ENCODE measurements around the gene COMMD1.
"Not testable (repeated sequence)": the region's sequence is repeated elsewhere in the genome, so short reads cannot be mapped to it uniquely, and the experiment has no call there.

Gene COMMD1

DNA sequence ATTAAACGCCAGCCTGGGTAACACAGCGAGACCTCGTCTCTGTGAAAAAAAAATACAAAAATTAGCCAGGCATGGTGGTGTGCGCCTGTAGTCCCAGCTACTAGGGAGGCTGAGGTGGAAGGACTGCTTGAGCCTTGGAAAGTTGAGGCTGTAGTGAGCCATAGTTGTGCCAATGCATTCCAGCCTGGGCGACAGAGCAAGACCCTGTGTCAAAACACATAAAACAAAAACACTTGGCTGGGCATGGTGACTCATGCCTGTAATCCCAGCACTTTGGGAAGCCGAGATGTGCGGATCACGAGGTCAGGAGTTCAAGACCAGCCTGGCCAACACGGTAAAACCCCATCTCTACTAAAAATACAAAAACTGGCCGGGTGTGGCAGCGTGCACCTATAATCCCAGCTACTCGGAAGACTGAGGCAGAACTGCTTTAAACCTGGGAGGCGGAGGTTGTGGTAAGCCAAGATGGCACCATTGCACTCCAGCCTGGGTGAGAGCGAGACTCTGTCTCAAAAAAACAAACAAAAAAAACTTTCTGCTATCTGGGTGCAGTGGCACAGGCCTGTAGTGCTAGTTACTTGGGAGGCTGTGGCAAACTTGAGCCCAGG lies 38.9 kb upstream of the COMMD1 start:
- CTCF ChIA-PET: not testable (repeated sequence)

DNA sequence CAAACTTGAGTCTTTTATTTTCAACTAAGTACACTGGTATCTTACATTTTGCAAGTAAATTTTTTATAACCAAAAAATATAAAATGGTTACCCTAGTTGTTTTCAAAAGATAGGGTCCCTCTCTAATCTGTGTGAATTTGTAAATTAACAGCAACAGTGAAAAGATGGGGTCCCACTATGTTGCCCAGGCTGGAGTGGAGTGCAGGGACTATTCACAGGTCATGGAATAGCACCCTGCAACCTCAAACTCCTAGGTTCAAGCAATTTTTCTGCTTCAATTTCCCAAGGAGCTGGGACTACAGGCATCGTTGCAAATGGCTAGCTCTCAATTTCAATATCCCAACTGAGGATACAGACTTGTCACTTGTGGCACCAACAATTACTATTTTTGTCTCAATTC lies 29.1 kb upstream of the COMMD1 start:
- Histone ChIP-seq H3K36me3 (ENCODE audit: control insufficient read depth in 2 of 2, insufficient read depth in 1 of 2, low read length in 2 of 2) (peaks cover 98% of the 10 kb centered on the region in 2 experiments), H3K4me3 (ENCODE audit: low read depth, low read length) (no peak overlapping the region), H3K4me1 (ENCODE audit: control insufficient read depth, insufficient read depth, low read length) (no peaks in the 10 kb centered on the region), H3K9me3 (ENCODE audit: control insufficient read depth, insufficient read depth, low read depth, low read length) (no peaks in the 10 kb centered on the region), H3K27ac (ENCODE audit: extremely low read depth, low read depth, low read length) (no peak overlapping the region)
- ChIA-PET CTCF (no interaction called here), POLR2A (no interaction called here)
- TF ChIP-seq SALL2 (tag by site-specific recombination; IDR thresholded peaks at IDR 0.05; ENCODE audit: borderline replicate concordance) (no peak), ZNF677 (tag by site-specific recombination; IDR thresholded peaks at IDR 0.05) (no peak), KLF8 (tag by site-specific recombination; IDR thresholded peaks at IDR 0.05) (no peak), ZNF843 (tag by site-specific recombination; IDR thresholded peaks at IDR 0.05) (no peak), ZBTB20 (tag by site-specific recombination; IDR thresholded peaks at IDR 0.05) (no peak), ZNF155 (tag by site-specific recombination; IDR thresholded peaks at IDR 0.05) (no peak)
- TF ChIP-seq, protein P1, sequence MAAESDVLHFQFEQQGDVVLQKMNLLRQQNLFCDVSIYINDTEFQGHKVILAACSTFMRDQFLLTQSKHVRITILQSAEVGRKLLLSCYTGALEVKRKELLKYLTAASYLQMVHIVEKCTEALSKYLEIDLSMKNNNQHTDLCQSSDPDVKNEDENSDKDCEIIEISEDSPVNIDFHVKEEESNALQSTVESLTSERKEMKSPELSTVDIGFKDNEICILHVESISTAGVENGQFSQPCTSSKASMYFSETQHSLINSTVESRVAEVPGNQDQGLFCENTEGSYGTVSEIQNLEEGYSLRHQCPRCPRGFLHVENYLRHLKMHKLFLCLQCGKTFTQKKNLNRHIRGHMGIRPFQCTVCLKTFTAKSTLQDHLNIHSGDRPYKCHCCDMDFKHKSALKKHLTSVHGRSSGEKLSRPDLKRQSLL (tag by site-specific recombination; IDR thresholded peaks at IDR 0.05): no peak
- TF ChIP-seq, protein P2, sequence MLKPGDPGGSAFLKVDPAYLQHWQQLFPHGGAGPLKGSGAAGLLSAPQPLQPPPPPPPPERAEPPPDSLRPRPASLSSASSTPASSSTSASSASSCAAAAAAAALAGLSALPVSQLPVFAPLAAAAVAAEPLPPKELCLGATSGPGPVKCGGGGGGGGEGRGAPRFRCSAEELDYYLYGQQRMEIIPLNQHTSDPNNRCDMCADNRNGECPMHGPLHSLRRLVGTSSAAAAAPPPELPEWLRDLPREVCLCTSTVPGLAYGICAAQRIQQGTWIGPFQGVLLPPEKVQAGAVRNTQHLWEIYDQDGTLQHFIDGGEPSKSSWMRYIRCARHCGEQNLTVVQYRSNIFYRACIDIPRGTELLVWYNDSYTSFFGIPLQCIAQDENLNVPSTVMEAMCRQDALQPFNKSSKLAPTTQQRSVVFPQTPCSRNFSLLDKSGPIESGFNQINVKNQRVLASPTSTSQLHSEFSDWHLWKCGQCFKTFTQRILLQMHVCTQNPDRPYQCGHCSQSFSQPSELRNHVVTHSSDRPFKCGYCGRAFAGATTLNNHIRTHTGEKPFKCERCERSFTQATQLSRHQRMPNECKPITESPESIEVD (tag by site-specific recombination; IDR thresholded peaks at IDR 0.05): no peak
- TF ChIP-seq, protein P3, sequence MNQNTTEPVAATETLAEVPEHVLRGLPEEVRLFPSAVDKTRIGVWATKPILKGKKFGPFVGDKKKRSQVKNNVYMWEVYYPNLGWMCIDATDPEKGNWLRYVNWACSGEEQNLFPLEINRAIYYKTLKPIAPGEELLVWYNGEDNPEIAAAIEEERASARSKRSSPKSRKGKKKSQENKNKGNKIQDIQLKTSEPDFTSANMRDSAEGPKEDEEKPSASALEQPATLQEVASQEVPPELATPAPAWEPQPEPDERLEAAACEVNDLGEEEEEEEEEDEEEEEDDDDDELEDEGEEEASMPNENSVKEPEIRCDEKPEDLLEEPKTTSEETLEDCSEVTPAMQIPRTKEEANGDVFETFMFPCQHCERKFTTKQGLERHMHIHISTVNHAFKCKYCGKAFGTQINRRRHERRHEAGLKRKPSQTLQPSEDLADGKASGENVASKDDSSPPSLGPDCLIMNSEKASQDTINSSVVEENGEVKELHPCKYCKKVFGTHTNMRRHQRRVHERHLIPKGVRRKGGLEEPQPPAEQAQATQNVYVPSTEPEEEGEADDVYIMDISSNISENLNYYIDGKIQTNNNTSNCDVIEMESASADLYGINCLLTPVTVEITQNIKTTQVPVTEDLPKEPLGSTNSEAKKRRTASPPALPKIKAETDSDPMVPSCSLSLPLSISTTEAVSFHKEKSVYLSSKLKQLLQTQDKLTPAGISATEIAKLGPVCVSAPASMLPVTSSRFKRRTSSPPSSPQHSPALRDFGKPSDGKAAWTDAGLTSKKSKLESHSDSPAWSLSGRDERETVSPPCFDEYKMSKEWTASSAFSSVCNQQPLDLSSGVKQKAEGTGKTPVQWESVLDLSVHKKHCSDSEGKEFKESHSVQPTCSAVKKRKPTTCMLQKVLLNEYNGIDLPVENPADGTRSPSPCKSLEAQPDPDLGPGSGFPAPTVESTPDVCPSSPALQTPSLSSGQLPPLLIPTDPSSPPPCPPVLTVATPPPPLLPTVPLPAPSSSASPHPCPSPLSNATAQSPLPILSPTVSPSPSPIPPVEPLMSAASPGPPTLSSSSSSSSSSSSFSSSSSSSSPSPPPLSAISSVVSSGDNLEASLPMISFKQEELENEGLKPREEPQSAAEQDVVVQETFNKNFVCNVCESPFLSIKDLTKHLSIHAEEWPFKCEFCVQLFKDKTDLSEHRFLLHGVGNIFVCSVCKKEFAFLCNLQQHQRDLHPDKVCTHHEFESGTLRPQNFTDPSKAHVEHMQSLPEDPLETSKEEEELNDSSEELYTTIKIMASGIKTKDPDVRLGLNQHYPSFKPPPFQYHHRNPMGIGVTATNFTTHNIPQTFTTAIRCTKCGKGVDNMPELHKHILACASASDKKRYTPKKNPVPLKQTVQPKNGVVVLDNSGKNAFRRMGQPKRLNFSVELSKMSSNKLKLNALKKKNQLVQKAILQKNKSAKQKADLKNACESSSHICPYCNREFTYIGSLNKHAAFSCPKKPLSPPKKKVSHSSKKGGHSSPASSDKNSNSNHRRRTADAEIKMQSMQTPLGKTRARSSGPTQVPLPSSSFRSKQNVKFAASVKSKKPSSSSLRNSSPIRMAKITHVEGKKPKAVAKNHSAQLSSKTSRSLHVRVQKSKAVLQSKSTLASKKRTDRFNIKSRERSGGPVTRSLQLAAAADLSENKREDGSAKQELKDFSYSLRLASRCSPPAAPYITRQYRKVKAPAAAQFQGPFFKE (tag by site-specific recombination; IDR thresholded peaks at IDR 0.05; ENCODE audit: borderline replicate concordance): no peak

More for the DNA sequence above, 38.9 kb upstream of the COMMD1 start:
- not testable (repeated sequence) for H3K4me1 ChIP-seq (ENCODE audit: control insufficient read depth, insufficient read depth, low read length); H3K27ac ChIP-seq (ENCODE audit: extremely low read depth, low read depth, low read length); H3K9me3 ChIP-seq (ENCODE audit: control insufficient read depth, insufficient read depth, low read depth, low read length); H3K4me3 ChIP-seq (ENCODE audit: low read depth, low read length)
- peaks cover 69 to 77% of the 10 kb centered on the region in 2 experiments for H3K36me3 ChIP-seq (ENCODE audit: control insufficient read depth in 2 of 2, insufficient read depth in 1 of 2, low read length in 2 of 2)
- TF ChIP-seq ZNF600 (tag by site-specific recombination; IDR thresholded peaks at IDR 0.05): peak; percentile 71; the same call in 1 of the 2 replicates
- POLR2A ChIA-PET: interaction anchor here (0.6 to 2.1 kb wide), 3 partner anchors 12 to 479 kb away, joined by 3 to 9 read pairs (median 5); partner anchors contain the start of gene FAM161A

DNA sequence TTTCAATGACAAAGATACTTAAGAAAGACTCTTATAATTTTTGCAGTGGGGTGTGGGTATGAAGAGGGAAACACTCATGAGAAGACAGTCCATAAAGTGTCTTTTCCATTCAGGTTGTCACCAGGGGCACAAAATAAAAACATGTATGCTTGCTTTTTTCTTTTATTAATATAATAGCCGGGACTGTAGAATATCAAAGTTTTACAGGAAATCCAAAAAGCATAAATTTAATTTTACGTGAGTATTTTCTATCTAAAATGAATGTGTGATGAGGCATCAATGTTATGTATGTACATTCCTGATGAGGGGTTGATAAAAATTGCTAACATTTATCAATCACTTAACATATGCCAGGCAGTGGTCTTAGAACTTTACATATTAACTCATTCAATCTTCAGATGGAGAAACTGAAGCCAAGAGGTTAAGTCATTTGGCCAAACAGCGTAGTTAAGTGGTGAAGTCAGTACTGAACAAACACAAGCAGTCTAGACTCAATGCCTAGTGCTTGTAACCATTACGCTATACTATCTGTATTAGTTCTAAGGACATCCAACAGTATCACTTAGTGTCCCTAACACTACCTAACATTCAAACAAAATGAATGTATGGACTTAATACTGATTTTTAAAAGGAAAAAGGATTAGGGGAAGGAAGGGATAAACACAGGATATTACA lies 27.8 kb upstream of the COMMD1 start:
- no peaks in the 10 kb centered on the region for H3K9me3 ChIP-seq (ENCODE audit: control insufficient read depth, insufficient read depth, low read depth, low read length)
- POLR2A ChIA-PET: no interaction called here
- H3K4me1 ChIP-seq (ENCODE audit: control insufficient read depth, insufficient read depth, low read length): no peaks in the 10 kb centered on the region
- peaks cover 95 to 97% of the 10 kb centered on the region in 2 experiments for H3K36me3 ChIP-seq (ENCODE audit: control insufficient read depth in 2 of 2, insufficient read depth in 1 of 2, low read length in 2 of 2)
- CTCF ChIA-PET: no interaction called here
- H3K27ac ChIP-seq (ENCODE audit: extremely low read depth, low read depth, low read length): no peak overlapping the region
- no peak overlapping the region for H3K4me3 ChIP-seq (ENCODE audit: low read depth, low read length)
- TF ChIP-seq KLF9 (tag by site-specific recombination; IDR thresholded peaks at IDR 0.05; ENCODE audit: low read depth) (no peak), ZEB2 (tag by site-specific recombination; IDR thresholded peaks at IDR 0.05) (no peak), TRIM28 (IDR thresholded peaks at IDR 0.05; ENCODE audit: borderline replicate concordance, low read length) (no peak), KLF8 (tag by site-specific recombination; IDR thresholded peaks at IDR 0.05) (no peak), ZNF585B (tag by site-specific recombination; IDR thresholded peaks at IDR 0.05) (no peak), ZNF48 (tag by site-specific recombination; IDR thresholded peaks at IDR 0.05) (no peak), ZNF146 (tag by site-specific recombination; IDR thresholded peaks at IDR 0.05) (no peak), ZNF391 (tag by site-specific recombination; IDR thresholded peaks at IDR 0.05; ENCODE audit: borderline replicate concordance, low read depth) (no peak)
